Middle frontal gyrus (tissue), 1 donor: Measurements from ENCODE around the gene PNMA6E.

Experiments used
- DNase-seq: peaks from one replicate; pipeline ENCODE4 v3.0.0-alpha.2; 2015; ENCODE audit warnings: low spot score; ENCODE audit errors: extremely low spot score

The PNMA6E gene

DNA sequence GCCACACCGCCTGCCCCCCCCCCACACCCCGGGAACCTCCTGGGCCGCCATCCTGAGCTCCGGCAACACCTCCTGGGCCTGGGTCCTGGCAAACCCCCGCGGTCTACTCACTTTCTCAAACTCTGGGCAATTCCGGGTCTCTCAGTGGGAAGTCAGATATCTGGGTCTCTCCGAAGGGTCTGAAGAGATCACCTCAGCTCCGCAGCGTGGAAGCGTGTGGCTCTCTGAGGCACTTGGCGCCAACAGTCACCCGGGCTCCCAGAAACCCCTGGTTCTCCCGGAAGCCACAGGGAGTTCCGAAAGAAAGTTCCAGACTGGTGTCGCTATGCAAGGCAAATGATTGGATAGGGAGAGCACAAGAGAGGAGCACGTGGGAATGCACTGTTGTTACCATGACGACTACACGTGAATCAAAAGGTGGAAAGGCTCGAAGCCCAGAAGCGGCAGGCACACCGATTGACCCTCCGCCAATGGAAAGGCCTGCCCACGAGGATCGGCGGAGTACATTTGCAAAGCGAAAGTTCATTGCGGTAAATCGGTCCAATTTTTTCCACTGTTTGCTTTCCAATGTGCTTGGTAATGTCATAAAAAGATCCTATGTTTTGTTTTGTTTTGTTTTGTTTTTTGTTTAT lies at the start of gene PNMA6E:
Gene PNMA6E (minus strand): TSS at position 218 of the 632 bp plus-strand sequence. CDS start 2,501 bp downstream, outside the sequence.
- no peak for DNase-seq

DNA sequence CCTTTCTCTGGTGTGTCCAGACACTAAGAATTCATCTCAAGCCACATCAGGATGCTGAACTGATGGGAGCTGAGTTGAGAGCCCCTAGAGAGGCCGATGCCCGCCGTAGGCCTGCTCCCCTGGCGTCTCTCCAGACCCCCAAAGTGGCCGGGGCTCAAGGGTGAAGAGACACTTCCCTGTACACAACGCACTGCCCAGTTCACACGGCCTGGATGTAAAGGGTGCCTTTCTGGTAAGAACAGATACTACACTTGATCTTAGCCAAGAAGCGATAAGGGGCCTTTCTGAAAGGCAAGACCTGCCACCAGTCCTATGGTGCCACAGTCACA lies 49.8 kb upstream of the PNMA6E start:
- DNase-seq, result no peak

DNA sequence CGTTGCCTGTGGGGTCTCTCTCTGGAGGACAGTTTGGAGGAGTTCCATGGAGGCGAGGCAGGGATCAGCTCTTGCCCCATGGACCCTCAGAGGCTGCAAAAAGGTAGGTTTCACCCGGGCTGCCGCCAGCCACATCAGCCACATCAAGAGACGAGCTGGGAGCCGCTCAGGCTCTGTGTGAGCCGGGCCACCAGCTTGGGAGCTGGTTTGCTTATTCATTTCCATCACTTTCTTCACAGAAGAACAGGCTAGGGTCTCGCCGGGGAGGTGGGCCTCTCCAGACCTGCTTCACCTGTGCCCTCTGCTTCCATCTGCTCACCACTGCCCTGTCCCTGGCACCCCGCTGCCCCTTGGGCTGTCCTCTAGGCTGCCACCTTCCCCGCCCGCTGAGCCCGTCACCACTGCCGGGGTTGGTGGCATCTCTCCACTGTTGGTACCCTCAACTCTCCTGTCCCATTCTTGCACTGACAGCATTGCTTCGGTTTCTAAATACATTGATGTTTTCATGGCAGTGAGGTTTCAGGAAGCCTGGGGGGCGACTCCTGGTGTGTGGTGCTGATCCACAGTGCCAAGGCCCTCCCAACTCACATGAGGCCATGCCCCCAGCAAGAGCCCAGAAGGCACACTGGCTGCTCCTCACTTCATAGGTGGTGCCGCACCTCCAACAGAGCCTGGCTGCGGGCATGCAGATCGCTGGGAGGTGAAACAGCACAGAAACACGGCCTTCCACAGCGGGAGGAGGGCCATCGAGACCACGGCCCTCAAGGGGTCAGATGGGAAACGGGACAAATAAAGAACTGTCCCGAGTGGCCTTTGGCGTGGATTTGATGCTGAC lies 49.2 kb upstream of the PNMA6E start:
- no peak for DNase-seq

DNA sequence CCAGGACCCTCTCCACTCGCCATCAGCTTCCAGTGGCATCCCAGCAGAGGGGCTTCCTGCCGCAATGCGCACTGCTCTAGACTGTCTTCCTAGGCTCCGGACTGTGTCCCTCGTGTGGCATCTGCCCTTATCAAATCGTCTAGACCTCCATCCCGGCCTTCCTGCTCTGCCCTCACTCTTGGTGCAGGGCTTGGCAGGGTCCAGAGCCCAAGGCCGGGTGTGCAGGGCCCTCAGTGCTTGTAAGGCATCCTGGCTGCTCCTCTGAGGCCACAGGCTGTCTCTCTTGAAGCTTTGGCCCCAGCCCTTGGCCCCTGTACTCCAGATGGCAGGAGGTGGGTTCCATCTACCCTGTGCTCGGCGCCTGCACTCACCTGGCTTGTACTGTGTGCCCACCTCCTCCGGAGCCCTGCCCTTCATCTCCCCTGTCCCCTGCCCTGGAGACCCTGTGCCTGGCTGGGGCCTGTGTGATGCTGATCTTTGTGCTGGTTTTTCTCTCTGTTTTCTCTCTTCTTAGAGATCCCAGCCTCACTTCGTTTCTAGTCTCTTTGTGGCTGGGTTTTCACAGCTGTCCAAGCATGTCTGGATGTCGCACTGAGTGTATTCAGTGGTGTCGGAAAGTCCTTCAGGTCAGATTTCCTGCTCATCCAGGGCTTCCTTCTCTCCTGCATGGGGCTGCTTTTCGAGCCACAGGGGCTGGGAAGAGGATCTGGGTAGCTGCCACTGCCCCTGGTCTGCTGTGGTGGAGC lies 48.4 kb upstream of the PNMA6E start:
- DNase-seq, result no peak

DNA sequence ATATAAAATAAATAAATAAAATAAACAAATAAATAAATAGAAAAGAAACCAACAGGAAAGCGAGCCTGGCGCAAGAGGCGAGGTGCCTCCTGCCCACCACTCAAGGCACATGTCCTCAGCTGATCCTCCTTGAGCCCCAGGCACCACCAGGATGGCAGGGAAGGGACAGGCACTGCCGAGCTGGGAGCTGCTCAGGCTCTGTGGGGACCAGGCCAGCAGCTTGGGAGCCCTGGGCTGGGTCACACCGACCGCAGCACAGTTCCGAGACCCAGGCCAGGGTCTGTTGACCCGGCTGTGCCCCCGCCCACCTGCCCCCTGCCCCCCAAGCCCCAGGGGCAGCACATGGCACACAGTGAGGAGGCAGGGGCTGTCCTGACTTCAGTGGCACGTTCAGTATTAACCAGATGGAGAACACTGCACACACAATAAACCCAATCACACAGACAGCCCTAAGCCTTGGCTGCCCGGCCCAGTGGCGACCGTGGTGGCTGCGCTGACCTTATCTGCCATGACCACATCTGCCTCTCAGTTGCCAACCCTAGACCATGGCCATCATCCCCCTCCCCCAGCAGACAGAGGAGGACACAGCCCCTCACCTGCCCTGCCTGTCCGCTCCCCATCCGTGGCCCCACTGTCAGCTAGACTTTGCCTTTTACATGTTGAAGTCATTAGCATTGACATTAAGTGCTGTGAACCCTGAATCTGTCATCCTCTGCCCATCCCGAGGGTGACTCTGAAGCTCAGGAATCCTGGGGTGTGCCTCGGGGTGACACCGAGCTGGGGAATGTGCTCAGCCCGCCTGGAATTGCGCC lies 47.6 kb upstream of the PNMA6E start:
- no peak for DNase-seq

DNA sequence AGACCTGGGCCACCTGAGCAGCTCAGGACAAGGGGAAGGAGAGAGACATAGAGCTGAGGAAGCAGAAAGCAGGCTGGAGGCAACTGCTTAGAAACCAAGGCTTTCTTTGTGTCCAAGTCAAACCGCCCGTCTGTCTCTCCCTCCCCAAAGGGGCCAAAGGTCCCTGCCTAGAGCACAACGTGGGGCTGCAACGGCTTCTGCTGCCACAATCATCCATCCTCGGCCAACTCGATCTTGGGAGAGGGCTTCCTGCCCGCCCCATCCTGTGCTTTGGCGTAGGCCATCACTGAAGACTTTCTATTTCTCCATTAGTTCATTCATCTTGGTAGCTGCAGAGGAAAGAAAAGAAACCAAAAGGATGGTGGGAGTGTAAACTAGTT lies 46.4 kb upstream of the PNMA6E start:
- DNase-seq, result no peak

DNA sequence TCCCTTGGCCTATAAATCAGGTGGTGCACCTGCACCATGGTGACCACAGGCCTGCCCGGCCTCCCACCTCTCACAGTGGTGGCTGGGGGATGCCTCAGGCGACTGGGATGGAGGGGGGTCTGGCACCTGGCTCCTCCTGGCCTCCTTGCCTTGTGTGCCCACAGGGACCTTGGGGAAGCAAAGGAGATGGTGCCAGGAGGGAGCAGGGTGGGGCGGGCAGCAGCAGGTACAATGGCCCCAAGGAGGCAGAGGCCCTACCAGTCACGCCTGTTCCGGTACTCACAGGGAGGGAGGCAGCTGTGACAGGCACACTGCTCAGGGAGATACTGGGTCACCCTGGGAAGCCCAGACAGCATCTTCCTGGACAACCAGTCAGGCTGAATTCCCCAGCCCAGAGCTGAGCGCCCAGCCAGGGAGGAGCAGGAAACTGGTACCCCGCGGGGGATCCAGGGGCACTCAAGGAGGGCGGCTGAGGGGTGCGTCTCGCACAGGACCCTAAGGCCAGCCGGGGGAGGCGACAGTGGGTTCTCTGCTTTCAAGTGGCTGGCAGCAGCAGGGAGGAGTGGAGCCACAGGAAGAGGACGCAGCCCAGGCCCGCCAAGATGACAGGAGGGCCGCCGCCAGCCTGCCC lies 45.9 kb upstream of the PNMA6E start:
- no peak for DNase-seq

DNA sequence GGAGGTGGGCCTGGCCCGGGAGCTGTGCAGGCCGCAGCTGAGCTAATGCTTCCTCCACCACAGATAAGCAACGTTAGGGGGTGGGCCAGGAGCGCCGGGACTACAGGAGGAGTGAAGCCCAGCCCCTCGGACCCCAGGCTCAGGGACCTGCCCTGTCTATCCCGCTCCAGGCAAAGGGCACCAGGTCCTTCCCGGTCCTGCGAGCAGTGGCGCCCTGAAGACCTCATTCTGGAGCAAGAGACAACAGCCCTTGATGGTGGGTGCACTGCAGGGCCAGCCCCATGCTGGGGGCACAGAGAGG lies 45.4 kb upstream of the PNMA6E start:
- no peak for DNase-seq

DNA sequence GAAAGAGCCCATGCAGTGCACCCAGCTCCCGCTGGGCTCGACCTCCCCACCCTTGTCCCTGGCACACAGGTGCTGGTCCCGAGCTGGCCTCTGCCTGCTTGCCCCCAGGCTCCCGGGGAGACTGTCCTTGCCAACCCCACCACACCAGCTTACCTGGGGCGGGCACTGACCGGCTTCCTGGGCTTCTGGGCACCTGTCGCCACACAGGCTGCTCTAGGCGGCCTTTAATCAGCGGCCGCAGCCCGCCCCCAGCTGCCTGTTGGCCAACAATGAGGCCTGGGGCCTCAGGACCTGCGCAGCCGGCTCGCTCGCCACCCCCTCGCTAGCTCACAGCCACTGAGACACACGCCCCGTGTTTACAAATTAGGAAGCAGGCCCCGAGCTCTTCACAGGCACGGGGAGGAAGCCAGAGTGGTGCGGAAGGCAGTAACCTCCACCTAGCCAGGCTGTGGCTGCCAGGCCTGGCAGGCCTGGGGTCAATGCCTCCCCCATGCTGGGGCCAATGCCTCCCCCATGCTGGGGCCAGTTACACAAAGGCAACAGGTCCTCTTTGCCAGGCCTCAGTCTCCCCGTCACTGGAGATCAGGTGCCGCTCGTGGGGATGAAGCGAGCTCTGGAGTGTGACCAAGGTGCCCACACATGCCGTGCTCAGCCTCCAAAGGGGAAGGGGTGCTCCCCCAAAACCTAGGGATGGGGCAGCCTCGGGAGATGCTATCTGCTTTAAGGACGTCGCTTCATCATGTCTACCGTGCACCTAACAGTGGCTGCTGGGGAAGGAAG lies 44.9 kb upstream of the PNMA6E start, which contains the start of gene TREX2:
Gene TREX2 (minus strand): TSS at position 201 of the 780 bp plus-strand sequence. CDS start 626 bp downstream, outside the sequence.
- DNase-seq, result no peak

DNA sequence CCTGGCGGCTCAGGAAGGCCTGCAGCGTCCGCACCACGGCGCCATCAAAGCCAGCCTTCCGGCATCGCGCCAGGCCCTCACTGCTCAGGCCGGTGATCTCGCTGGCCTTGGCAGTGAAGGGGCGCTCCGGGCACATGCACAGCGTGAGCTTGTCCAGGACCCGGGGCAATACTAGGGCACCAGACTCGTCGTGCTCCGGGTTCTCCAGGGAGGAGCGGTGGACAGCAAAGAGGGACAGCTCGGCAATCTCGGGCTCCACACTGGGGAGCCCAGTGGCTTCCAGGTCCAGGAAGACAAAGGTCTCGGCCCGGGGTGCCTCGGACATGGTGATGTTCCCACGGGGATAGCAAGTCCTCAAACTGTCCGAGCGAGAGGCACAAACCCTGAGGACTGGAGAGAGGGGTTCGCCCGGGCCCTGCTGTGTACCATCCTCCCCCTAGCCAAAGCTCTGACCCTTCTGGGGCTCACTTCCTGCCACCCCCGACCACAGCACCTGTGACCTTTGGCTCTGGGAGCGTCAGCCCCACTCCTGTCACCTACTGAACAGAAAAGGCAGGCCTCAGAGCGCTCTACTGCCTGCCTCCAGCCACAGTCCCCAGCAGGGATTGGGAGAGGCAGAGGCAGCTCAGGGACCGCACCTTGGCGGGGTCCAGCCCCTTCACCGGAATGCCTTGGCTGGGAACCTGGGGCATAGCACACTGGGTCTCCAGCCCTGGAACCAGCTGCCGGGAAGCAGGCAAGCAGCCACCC lies 44.1 kb upstream of the PNMA6E start:
- DNase-seq, result no peak

DNA sequence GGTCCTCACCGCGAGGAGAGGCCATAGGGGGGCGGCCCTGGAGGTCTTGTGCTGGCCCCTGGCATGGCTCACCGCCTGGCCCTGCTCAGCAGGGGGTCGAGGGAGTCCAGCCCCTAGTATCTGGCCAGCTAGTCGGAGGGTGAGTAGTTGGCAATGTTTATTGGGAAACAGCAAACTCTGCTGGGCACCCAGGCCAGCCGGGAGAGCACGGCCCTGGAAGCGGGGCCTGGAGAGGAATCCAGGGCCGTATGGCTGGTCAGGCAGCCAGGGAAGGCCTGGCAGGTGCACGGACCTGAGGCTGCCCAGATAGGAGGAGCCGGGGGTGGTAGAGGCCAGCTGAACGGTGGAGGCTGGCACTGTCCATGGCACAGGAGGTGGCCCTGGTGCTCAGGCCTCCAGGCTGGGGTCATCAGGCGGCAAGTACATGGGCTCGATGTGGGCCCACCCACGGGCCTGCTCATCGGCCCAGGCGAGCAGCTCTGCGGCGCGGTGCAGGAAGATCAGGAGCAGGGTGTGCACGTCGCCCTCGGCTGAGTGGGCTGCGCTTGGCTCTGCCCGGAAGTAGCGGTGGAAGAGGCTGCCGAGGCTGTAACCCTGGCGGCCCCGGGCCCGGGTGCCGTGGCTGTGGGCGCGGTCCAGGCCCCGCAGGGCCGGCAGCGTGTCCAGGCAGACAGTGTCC lies 43.3 kb upstream of the PNMA6E start:
- no peak for DNase-seq

DNA sequence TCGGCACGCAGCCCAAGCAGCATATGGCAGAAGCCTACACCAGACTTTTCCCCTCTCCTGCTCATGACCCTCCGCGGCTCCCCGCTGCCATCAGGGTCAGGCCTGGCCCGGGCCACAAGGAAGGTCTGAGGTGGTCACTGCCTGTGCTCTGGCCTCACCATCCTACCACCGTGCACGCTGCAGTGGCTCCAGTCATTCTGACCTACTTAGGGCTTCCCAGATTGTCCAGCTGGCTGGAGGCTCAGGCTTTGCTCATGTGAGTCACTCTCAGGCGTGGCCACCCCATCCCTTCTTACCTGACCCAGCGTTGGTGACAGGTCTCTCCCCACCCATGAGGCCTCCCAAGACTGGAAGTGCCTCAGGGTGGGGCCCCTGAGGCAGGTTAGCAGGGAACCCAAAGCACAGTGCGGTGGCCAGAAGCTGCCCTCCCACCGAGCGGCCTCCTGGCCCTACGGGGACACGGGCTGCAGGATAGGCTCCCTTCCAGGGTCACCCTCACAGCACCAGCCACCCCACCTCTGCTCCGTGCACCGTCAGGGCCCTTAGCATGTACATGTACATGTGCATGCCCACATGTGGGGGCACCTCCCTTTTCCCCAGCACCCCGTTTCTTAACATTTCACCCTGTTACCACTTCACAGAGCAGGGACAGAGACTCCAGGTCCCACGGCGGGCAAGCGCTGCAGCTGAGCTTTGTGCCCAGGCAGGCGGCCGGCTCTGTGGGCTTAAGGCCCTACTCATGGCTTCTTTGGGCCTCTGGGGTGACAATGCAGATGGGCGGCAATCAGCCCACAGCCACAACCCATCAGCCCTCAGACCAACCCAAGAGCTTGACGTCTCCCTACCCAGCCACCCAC lies 42.6 kb upstream of the PNMA6E start:
- no peak for DNase-seq

DNA sequence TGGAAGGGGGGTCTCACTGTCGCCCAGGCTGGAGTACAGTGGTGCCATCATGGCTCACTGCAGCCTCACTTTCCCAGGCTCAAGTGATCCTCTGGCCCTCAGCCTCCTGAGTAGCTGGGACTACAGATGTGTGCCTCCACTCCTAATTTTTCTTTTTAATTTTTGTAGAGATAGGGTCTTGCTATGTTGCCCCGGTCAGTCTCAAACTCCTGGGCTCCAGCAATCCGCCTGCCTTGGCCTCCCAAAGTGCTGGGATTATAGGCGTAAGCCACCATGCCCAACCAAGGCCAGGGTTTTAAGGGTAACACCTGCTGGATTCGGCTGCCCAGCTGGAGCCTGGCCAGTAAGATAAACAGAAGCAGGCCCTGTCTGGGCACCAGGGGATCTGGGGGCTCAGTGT lies 41.3 kb upstream of the PNMA6E start:
- DNase-seq, result no peak

DNA sequence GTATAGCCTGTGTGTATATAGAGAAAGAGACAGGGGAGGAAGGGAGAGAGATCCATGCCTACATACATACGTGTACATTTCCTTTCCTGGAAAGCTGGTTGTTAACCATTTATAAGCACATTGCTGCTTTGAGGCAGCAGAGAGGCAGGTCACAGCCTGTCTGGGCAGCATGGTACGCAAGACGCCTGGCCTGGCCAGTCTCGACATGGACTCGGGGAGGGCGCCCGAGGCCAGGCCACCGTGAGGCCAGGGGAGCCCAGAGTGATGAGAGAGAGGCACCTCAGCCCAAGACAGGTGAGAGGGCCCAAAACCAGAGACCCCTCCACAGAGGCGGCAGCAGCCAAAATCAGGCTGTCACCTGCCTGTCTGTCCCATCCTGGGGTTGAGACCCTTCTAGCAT lies 40.8 kb upstream of the PNMA6E start:
- no peak for DNase-seq

DNA sequence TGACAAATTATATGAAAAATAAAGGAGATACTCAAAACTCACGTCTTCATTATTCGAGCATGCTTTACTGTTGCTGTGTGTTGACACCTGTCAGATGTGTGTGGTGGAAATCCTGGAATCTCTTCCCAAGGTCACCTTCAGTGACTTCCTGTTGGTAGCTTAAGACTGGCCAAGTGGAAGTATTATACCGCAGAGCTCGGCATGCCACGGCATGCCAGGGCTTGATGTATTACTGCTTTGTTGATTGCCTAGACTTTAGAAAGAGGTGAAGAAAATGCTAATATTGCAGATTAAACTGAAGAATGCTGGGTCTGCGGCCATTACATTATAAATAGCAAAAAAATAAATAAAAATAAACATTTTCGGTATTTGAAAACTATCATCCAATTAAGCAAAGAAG lies 40.1 kb upstream of the PNMA6E start:
- DNase-seq, result no peak

DNA sequence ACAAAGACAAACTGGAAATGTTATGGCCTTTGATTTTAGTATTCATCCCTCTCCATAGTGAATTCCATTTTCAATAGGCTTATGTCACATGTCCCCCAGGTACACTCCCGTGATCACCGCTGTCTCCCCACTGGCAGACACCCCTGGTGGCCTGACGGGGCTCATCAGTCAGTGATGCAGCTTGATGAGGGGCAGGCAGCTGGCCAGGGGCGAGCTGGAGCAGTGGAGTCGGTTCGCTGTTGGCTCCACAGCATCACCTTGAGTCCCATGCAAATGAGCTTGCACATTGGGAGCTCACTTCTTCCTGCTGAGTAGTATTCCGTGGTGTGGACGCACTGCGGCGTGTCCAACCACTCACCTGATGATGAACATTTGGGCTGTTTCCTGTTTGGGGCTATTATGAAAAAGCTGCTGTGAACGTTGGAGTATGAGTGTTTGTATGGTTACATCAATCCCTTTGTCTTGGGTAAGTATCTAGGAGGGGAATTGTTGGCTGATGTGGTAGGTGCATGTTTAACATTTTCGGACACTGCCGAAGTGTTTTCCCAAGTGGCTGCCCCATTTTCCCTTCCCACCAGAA lies 39.5 kb upstream of the PNMA6E start:
- no peak for DNase-seq

DNA sequence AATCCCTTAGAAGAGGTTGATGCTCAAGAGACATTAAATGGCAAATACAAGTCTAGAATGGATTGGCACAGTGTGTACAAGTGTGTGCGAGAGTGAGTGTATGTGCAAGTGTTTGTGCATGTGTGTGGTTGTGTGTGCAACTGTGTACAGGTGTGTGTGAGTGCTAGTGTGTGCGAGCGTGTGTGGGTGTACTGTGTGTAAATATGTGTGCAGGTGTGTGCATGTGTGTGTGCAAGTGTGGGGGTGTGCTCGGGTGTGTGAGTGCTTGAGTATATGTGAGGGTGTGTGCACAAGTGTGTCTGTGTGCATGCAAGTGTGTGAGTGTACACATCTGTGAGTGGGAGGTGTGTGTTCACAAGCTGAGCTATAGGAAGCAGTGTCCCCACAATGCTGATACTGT lies 38.8 kb upstream of the PNMA6E start:
- no peak for DNase-seq

DNA sequence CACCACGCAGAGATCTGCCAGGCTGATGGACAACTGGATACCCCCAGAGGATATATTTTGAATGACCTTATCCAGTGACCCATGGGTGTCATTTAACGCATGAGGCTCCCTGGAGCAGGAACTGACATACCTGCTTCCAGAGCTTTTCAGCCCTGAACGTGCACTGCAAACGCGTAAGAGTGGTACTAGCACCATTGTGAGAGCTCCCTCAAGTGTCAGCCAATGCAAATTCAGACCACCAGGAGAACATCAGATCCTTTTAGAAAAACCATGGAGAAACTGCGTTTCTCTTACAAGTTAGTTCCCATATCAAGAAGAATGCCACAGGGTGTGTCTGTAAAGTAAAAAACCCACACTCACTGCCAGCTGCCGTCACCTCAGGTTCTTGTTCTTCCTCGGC lies 37.4 kb upstream of the PNMA6E start:
- no peak for DNase-seq
